NT2/D1 (cell line): Measurements from ENCODE around the gene UGT2B17.
"Not testable (repeated sequence)": the region's sequence is repeated elsewhere in the genome, so short reads cannot be mapped to it uniquely, and the experiment has no call there.

ENCODE experiments used
- SUZ12 ChIP-seq: IDR thresholded peaks from 2 replicates; pipeline ENCODE4 v1.6.1; 2011; ENCODE audit not compliant: insufficient read length, insufficient read depth; ENCODE audit errors: extremely low read depth
- YY1 ChIP-seq: IDR thresholded peaks from 2 replicates; pipeline ENCODE4 v1.6.1; 2011; ENCODE audit not compliant: insufficient read length, insufficient read depth
- ZNF274 ChIP-seq: IDR thresholded peaks from 2 replicates; pipeline ENCODE4 v1.6.1; 2011; ENCODE audit warnings: mild to moderate bottlenecking, low read depth, low read length

GRCh38 chr4:68569036-68569435 lies 7.1 kb downstream of the UGT2B17 start:
- not testable (repeated sequence) for TF ChIP-seq YY1, ZNF274, SUZ12
